ENCODE results near the gene DEFB121. TPM values are rescaled to one million over a fixed set of nuclear protein-coding genes. Genes with fewer than 3 reads are reported as not detected.
"Not testable (repeated sequence)": the region's sequence is repeated elsewhere in the genome, so short reads cannot be mapped to it uniquely, and the experiment has no call there.

Gene DEFB121, protein sequence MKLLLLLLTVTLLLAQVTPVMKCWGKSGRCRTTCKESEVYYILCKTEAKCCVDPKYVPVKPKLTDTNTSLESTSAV
- polyA plus RNA-seq (2012; ENCODE audit: insufficient read depth, insufficient read length), result not detected

DNA sequence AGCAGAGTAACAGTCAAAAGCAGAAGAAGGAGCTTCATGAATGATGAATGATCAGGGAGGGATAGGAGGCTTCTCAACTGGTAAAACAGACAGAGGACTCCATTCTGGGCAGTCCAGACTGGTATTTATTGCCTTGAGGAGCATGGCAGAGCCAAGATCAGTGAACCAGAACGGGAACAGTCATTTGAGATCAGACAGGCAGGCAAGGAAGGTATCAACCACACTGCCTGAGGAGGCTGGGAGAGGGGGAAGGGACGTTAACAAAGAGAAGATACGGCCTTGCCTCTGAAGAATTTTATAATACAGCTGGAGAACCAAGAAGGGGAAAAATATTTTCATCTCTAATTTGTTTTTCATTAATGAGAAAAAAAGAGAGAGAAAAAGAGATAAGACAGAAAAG, at the start of gene DEFB121:
Gene DEFB121, minus strand, starts transcription at position 101 of the 400 bp plus-strand sequence. Its CDS starts 63 bp downstream, at position 38.
- H3K4me3 ChIP-seq (ENCODE audit: low read length), result no peak within 1 kb of the TSS
- DNase-seq (ENCODE audit: low read depth, low spot score), result no peak

DNA sequence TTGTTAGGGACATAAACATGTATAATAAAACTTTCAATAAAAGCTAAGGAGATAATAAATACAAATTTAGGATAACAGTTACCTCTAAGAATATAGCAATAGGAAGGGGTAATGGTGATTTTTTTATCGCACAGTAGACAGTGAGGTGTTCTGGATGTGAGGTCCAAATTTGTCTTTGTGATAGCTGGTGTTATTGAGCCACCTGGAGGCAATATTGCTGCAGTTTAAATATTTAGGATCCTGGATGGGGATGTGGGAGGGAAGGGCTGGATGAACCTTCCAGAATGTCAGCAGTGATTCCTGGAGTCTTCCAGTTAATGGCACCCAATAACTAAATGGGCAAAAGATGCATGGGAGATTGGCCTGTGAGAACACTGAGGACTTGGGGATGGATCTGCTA, 48.3 kb upstream of the DEFB121 start:
- DNase-seq (ENCODE audit: low read depth, low spot score), result no peak
- H3K4me3 ChIP-seq (ENCODE audit: low read length), result no peak overlapping the region

DNA sequence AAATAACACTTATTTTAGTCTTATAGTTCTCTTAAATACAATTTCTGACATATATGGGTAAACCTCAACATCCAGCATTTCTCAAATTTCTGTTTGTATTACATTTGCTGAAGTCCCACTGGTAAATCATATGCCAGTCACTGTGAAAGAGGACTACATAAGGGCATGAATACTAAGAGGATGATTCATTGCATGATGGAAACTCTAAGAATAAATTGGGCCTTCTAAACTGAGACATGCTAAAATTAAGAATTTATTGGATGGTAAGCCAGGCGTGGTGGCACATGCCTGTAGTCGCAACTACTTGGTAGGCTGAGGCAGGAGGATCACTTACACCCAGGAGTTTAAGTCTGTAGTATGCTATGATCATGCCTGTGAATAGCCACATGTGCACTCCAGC, 46.6 kb upstream of the DEFB121 start:
- no peak for DNase-seq (ENCODE audit: low read depth, low spot score)
- no peak overlapping the region for H3K4me3 ChIP-seq (ENCODE audit: low read length)

DNA sequence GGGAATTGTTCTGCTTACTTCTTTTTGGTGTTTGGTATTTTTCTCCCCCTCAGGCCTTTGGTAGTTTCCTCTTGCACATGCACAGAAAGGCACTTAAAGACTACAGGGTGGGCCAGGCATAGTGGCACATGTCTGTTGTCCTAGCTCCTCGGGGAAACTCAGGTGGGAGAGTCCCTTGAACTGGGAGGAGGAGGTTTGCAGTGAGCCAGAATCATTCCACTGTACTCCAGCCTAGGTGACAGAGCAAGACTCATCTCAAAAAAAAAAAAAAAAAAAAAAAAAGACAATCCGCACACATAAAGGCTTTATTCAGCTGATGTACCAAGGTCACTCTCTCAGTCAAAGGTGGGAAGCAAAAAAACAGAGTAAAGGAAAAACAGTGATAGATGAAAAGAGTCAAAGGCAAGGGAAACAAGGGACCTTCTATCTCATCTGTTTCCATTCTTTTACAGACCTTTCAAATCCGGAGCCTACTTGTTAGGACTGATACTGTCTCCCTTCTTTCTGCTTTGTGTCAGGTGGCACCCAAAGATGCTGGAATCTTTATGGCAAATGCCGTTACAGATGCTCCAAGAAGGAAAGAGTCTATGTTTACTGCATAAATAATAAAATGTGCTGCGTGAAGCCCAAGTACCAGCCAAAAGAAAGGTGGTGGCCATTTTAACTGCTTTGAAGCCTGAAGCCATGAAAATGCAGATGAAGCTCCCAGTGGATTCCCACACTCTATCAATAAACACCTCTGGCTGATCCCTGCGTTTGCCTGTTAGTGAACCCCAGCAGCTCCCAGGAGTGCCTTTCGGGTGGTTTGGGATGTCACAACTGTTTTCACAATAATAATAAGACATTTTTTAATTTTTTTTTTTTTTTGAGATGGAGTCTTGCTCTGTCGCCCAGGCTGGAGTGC, 43.7 kb upstream of the DEFB121 start:
- no peak overlapping the region for H3K4me3 ChIP-seq (ENCODE audit: low read length)
- DNase-seq (ENCODE audit: low read depth, low spot score), result no peak

DNA sequence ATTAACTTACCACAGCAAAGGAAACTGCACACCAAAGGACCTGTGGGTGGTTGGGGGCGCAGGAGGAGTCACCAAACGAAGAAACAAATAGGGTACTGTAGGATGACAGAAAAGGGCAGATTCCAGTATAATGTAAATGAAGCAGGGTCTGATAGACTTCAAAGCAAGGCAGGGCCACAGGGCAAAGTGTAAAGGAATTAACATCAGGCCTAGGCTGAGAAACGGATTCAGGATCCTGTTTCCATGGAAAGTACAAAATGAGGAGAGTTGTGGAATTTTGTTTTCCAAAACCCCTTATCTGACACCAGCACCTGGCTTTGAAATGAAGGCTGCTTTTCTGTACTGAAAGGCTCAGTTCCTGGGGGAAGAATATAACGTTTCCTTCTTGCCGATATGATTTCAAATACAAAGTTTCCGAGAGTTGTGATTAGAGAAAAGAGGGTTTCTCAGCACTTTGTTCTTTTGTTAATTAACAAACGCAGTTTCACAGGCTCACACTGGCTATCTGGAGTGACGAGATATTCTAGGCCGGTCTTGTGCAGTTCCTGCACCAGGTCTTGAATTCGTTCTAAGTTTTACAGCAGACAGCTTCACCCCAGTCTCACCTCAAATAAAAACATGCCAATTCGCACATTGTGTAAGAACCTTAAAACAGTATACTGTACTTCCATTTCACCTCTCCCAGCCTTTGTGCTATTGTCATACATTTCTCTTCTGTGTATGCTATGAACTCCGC, 40.2 kb upstream of the DEFB121 start:
- no peak for DNase-seq (ENCODE audit: low read depth, low spot score)
- H3K4me3 ChIP-seq (ENCODE audit: low read length), result no peak overlapping the region

DNA sequence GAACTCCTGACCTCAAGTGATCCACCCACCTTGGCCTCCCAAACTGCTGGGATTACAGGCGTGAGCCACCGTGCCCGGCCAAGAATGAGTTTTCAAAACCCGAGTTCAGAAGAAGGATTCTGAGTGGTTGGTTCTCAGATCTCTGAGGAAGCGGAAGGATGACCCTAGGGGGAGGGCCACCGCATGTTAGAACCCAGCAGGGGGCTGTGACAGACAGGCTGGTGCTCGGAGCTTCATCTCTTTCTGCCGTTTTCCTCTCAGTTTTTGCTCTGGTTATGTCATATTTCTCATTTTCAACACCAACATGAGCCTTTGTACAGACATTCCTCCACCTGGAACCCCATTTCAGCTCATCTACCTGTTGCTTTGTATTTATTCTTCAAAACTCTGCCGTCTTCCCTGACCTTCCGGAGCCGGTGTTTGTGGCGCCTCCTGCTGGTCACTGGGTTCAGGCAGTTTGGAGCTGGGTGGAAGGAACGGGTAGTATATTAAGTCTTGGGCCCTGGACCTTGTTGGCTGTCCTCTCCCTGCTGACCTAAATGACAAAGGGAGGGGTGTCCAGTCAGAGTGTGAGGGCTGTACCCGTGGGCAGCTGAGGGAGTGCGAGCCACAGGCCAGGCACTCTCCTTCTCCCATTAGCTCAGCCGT, 34.1 kb upstream of the DEFB121 start, which contains the start of gene DEFB123:
Gene DEFB123, plus strand, starts transcription at position 621 of the 648 bp plus-strand sequence. CDS start 67 bp downstream, outside the sequence.
- H3K4me3 ChIP-seq (ENCODE audit: low read length), result no peak within 1 kb of the TSS
- no peak for DNase-seq (ENCODE audit: low read depth, low spot score)

DNA sequence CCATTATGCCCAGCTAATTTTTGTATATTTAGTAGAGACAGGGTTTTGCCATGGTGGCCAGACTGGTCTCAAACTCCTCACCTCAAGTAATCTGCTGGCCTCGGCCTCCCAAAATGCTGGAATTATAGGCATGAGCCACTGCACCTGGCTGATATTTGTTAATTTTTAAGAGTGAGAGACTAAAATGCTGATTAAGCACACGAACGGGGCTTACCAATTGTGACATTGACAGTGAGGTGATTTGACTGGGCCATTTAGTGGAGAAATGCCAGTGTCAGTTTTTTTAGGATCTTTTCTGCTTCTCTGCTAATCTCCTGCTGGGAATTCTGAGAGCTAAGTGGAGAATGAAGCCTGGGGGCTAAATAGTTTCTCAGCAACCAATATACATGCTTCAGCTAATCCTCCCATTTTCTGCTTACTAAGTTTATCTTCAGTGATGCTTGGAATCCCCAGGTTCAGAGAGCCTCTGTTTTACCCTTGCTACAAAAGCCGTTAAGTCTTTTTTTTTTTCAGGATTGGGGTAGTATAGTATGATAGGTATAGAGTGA, 24.6 kb upstream of the DEFB121 start:
- no peak overlapping the region for H3K4me3 ChIP-seq (ENCODE audit: low read length)
- no peak for DNase-seq (ENCODE audit: low read depth, low spot score)

DNA sequence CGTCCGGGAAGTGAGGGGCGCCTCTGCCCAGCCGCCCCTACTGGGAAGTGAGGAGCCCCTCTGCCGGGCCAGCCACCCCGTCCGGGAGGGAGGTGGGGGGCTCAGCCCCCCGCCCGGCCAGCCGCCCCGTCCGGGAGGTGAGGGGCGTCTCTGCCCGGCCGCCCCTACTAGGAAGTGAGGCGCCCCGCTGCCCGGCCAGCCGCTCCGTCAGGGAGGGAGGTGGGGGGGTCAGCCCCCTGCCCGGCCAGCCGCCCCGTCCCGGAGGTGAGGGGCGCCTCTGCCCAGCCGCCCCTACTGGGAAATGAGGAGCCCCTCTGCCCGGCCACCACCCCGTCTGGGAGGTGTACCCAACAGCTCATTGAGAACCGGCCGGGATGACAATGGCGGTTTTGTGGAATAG, 21.6 kb upstream of the DEFB121 start:
- not testable (repeated sequence) for DNase-seq (ENCODE audit: low read depth, low spot score); H3K4me3 ChIP-seq (ENCODE audit: low read length)

DNA sequence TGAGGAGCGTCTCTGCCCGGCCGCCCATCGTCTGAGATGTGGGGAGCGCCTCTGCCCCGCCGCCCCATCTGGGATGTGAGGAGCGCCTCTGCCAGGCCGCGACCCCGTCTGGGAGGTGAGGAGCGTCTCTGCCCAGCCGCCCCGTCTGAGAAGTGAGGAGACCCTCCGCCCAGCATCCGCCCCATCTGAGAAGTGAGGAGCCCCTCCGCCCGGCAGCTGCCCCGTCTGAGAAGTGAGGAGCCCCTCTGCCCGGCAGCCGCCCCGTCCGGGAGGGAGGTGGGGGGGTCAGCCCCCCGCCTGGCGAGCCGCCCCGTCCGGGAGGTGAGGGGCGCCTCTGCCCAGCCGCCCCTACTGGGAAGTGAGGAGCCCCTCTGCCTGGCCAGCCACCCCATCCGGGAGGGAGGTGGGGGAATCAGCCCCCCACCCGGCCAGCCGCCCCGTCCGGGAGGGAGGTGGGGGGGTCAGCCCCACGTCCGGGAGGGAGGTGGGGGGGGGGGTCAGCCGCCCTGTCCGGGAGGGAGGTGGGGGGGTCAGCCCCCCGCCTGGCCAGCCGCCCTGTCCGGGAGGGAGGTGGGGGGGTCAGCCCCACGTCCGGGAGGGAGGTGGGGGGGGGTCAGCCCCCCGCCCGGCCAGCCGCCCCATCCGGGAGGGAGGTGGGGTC, 21.0 kb upstream of the DEFB121 start:
- H3K4me3 ChIP-seq (ENCODE audit: low read length); DNase-seq (ENCODE audit: low read depth, low spot score): not testable (repeated sequence)

DNA sequence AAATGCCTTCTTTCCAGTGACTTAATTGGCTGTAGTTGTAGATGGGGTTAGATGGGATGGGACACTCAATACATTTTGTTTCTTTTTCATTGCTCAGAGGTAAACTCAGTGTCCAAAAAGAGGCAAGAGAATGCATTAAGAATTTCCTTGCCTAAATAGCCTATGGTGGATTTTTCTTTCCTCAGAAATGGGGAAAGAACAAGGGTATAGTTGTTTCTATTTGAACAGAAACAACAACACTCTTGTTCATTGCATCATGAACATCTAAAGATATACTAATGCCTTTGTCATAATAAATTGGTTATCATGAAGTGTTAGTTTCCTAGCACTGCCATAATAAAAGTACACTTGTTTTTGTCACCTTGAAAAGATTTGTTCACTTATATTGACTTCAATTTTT, 19.8 kb upstream of the DEFB121 start:
- no peak for DNase-seq (ENCODE audit: low read depth, low spot score)
- no peak overlapping the region for H3K4me3 ChIP-seq (ENCODE audit: low read length)

DNA sequence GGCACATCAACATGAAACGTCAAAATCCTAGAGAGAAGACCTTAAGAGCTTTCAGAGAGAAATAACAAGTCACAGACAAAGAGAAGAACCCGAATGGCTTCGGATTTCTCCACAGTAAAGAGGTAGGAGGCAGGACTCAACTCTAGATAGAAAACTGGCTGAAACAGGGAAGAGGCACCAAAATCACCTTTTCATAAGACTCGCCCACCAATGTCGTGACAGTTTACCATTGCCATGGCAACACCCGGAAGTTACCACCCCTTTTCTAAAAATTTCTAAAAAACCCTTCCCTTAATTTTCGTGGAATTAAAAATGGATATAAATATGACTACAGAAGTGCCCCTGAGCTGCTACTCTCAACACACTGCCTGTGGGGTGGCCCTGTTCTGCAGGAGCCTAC, 12.3 kb upstream of the DEFB121 start:
- H3K4me3 ChIP-seq (ENCODE audit: low read length), result no peak overlapping the region
- DNase-seq (ENCODE audit: low read depth, low spot score), result no peak

DNA sequence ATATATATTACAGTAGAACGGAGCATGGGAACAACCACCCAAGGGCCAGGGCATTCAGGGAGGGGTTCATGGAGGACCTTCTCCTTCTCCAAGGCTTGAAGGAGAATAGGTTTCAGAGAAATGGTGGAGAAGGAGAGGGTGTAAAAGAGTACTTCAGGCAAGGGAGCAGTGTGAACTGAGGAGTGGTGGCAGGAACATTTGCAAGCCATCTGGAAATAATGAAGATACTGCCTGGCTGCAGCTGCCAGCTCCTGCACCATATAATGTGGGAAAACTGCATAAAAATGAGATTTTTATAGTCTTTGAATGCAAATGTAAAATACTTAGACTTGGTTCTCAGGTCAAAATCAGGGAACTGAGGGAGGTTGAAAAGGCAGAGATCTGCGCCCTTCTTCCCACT, 9.6 kb upstream of the DEFB121 start:
- H3K4me3 ChIP-seq (ENCODE audit: low read length), result no peak overlapping the region
- no peak for DNase-seq (ENCODE audit: low read depth, low spot score)

DNA sequence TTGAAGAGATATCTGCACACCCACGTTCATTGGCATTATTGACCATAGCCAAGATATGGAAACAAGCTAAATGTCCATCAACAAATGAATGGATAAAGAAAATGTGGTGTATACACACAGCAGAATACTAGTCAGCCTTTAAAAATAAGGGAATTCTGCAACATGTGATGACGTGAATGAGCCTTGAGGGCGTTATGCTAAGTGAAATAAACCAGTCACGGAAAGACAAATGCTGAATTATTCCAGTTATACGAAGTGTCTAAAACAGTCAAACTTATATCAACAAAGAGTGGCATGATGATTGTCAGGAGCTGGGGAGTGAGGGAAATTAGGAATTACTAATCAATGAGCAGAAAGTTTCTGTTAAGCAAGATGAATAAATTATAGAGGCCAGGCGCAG, 8.4 kb upstream of the DEFB121 start:
- no peak for DNase-seq (ENCODE audit: low read depth, low spot score)
- no peak overlapping the region for H3K4me3 ChIP-seq (ENCODE audit: low read length)

DNA sequence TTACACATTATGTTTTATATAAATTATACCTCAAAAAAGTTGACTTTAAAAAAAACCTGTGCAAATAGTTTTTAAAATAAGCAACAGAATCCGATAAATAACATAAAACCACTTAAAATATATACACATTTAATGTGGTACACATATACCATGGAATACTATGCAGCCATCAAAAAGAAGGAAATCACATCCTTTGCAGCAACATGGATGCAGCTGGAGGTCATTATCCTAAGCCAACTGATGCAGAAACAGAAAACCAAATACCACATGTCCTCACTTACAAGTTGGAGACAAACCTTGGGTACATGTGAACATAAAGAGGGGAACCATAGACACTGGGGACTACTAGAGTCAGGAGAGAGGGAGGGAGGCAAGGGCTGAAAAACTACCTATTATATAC, 4.0 kb upstream of the DEFB121 start:
- H3K4me3 ChIP-seq (ENCODE audit: low read length), result no peak overlapping the region
- no peak for DNase-seq (ENCODE audit: low read depth, low spot score)

DNA sequence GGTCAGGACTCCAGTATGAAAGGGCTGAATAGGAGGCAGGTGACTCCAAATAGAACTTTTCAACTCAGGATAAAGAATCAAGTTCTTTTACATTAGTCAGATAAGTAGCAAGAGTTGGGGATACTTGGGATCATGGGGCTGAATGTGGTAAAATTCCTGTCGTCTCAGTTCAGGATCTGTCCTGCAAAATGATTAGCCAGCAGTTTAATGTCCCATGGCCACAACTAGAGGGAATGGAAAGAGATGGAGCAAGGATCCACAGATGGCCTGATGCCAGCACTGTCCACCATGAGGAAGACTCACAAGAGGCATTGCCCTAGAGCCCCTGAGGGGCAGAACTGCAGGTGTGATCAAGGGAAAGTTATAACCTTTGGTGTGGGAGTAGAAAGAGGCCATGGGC, 2.1 kb downstream of the DEFB121 start:
- H3K4me3 ChIP-seq (ENCODE audit: low read length), result no peak overlapping the region
- DNase-seq (ENCODE audit: low read depth, low spot score), result no peak

DNA sequence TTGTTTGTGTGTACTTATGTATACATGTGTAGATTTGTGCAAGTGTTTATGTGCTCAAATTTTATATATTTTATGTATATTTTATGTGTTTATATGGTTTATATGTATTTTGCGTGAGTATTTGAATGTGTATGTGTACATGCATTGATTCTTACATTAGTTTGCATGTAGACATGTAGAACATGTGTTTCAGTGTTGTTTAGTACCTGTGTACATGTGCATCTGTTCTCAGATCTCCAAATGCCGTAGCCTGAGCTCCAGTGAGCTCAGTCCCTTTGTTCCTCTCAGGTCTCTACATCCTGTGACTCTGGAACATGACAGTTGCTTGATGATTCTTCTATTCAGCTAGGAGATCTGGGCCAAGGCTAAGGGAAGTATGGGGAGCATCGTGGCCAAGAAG, 11.1 kb downstream of the DEFB121 start:
- H3K4me3 ChIP-seq (ENCODE audit: low read length), result no peak overlapping the region
- no peak for DNase-seq (ENCODE audit: low read depth, low spot score)

DNA sequence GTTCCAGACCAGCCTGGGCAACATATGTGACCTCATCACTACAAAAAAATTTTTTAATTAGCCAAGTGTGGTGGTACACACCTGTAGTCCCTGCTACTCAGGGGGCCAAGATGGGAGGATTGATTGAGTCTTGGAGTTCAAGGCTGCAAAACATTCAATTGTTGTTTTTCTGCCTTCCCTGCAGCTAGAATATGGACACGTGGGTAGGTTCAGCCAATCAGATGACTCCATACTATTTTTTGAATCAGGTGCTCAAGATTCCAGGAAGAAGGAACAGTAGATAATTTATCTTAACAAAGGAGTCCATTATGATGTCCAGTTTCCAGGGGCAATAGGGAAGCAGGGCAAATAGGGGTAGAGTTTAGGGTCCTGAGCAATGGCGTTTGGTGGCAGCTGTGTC, 13.2 kb downstream of the DEFB121 start:
- no peak overlapping the region for H3K4me3 ChIP-seq (ENCODE audit: low read length)
- no peak for DNase-seq (ENCODE audit: low read depth, low spot score)

DNA sequence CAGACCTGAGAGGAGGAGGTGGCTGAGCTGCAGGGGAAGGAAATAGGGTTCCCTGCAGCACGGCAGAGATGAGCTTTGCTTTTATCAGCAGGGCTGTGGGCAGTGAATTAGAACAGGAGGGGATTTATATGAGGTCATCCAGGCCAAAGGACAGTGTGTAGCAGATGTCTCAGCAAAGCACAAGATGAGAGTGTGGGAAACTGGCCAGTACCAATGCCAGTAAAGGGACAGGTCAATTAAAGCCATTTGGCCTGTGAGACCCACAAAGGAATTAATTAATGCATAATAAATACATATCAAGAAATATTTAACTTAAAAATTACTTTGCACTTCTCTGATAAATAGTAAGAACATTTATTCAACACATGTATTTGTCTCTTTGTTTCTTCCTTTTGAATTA, 15.5 kb downstream of the DEFB121 start, which contains the start of gene DEFB119:
Gene DEFB119, minus strand, starts transcription at position 101 of the 400 bp plus-strand sequence. CDS start 107 bp downstream, outside the sequence.
- DNase-seq (ENCODE audit: low read depth, low spot score), result no peak
- no peak within 1 kb of the TSS for H3K4me3 ChIP-seq (ENCODE audit: low read length)

DNA sequence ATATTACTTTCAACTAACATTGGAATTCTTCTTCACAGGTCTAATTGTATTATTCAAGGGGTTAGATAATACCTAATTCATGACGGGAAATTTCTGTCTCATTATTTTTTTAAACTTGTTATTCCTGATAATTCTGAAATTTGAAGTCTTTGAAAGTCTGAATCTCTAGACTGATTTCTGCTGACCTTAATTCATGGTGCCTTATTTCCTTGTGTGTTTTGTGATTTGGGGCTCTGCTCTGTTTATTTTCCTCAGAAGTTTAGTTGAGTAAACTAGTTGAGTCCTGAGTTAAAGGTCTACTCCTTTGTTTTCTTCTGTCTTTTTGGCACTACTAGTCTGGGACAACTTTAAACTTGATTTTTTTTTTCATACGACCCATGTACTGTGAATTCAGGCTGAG, 31.7 kb downstream of the DEFB121 start:
- DNase-seq (ENCODE audit: low read depth, low spot score), result no peak
- H3K4me3 ChIP-seq (ENCODE audit: low read length), result no peak overlapping the region
